ENCODE data around the gene KDM7A. TPM values are rescaled to one million over a fixed set of nuclear protein-coding genes. Genes with fewer than 3 reads are reported as not detected.

Gene KDM7A
- total RNA-seq, 1 experiment from 2014 or later = 1.5 TPM

DNA sequence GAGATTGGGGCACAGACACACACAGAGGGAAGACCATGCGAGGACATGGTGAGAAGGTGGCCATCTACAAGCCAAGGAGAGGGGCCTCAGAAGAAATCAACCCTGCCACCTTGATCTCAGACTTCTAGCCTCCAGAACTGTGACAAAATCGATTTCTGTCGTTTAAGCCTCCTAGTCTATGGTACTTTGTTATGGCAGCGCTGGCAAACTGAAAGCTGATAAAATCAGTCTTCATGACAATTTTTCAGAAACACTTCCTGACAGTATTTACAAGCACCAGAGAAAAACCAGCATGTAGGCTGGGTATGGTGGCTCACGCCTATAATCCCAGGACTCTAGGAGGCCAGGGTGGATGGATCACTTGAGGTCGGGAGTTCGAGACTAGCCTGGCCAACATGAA lies 118.3 kb downstream of the KDM7A start:
- ChIA-PET CTCF (interaction anchor here (0.5 kb wide), 2 partner anchors 258 to 411 kb away, joined by 3 to 4 read pairs; no protein-coding TSS in a partner anchor), POLR2A (ENCODE audit: unreplicated experiment) (interaction anchor here (0.6 kb wide), 1 partner anchor 119 kb away, joined by 10 read pairs; no protein-coding TSS in a partner anchor)
- Histone ChIP-seq H3K9me2 (ENCODE audit: insufficient read depth) (no peaks in the 10 kb centered on the region), H3K27ac (no peak overlapping the region), H2AFZ (no peak overlapping the region), H3K4me2 (no peak overlapping the region), H3K27me3 (ENCODE audit: insufficient read depth, low read depth) (no peaks in the 10 kb centered on the region), H3K9me3 (ENCODE audit: insufficient read depth, low read depth) (no peaks in the 10 kb centered on the region), H3K79me2 (ENCODE audit: low read depth) (peaks cover 12% of the 10 kb centered on the region), H3K36me3 (ENCODE audit: low read depth) (no peaks in the 10 kb centered on the region), H3K4me3 (no peak overlapping the region), H3F3A (ENCODE audit: insufficient read depth, low read depth) (peaks cover 8% of the 10 kb centered on the region; the same call in 1 of the 2 replicates), H3K4me1 (replicated peaks; ENCODE audit: insufficient read depth) (peaks cover 37% of the 10 kb centered on the region), H4K20me1 (ENCODE audit: insufficient read depth) (no peaks in the 10 kb centered on the region)
- DNase-seq = no peak
- BruUV-seq (replicated peaks) = no TSS peak
- intact Hi-C loops (cut with micrococcal nuclease; ENCODE audit: unreplicated experiment) = no loop called here
- TF ChIP-seq EZH2 (IDR thresholded peaks at IDR 0.05; ENCODE audit: low read depth) = no peak
- TF ChIP-seq, protein P1, sequence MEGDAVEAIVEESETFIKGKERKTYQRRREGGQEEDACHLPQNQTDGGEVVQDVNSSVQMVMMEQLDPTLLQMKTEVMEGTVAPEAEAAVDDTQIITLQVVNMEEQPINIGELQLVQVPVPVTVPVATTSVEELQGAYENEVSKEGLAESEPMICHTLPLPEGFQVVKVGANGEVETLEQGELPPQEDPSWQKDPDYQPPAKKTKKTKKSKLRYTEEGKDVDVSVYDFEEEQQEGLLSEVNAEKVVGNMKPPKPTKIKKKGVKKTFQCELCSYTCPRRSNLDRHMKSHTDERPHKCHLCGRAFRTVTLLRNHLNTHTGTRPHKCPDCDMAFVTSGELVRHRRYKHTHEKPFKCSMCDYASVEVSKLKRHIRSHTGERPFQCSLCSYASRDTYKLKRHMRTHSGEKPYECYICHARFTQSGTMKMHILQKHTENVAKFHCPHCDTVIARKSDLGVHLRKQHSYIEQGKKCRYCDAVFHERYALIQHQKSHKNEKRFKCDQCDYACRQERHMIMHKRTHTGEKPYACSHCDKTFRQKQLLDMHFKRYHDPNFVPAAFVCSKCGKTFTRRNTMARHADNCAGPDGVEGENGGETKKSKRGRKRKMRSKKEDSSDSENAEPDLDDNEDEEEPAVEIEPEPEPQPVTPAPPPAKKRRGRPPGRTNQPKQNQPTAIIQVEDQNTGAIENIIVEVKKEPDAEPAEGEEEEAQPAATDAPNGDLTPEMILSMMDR (conservative IDR thresholded peaks at IDR 0.05) = no peak

DNA sequence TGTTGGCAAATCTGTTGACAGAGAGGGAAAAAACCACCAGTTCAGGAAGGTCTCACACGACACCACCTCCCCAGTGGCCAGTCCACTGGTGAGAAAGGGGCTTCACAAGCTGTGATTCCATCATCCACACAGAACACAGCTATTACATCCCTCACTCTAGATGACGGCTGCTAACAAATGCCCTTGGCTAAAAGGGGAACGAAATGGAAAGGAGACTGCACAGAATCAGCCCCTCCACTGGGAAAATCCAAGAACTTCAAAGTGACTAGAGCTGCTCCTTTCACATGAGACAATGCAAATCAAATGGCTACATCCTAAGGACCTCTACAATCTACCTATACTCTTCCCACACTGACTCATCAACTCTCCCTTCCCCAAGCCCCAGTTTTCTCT lies 119.6 kb downstream of the KDM7A start:
- Histone ChIP-seq H2AFZ (no peak overlapping the region), H3K79me2 (ENCODE audit: low read depth) (peaks cover 12% of the 10 kb centered on the region), H3K4me2 (no peak overlapping the region), H3K4me3 (no peak overlapping the region), H3K27ac (no peak overlapping the region), H3K4me1 (replicated peaks; ENCODE audit: insufficient read depth) (peaks cover 36% of the 10 kb centered on the region), H3K9me3 (ENCODE audit: insufficient read depth, low read depth) (no peaks in the 10 kb centered on the region), H3K27me3 (ENCODE audit: insufficient read depth, low read depth) (no peaks in the 10 kb centered on the region), H4K20me1 (ENCODE audit: insufficient read depth) (no peaks in the 10 kb centered on the region), H3K36me3 (ENCODE audit: low read depth) (no peaks in the 10 kb centered on the region), H3K9me2 (ENCODE audit: insufficient read depth) (no peaks in the 10 kb centered on the region), H3F3A (ENCODE audit: insufficient read depth, low read depth) (peaks cover 8% of the 10 kb centered on the region; the same call in 1 of the 2 replicates)
- intact Hi-C loops (cut with micrococcal nuclease; ENCODE audit: unreplicated experiment) = no loop called here
- ChIA-PET CTCF (no interaction called here), POLR2A (ENCODE audit: unreplicated experiment) (no interaction called here)
- no peak for TF ChIP-seq EZH2 (IDR thresholded peaks at IDR 0.05; ENCODE audit: low read depth)
- TF ChIP-seq, protein P1 (conservative IDR thresholded peaks at IDR 0.05) = no peak
- DNase-seq = no peak
- BruUV-seq (replicated peaks) = no TSS peak

DNA sequence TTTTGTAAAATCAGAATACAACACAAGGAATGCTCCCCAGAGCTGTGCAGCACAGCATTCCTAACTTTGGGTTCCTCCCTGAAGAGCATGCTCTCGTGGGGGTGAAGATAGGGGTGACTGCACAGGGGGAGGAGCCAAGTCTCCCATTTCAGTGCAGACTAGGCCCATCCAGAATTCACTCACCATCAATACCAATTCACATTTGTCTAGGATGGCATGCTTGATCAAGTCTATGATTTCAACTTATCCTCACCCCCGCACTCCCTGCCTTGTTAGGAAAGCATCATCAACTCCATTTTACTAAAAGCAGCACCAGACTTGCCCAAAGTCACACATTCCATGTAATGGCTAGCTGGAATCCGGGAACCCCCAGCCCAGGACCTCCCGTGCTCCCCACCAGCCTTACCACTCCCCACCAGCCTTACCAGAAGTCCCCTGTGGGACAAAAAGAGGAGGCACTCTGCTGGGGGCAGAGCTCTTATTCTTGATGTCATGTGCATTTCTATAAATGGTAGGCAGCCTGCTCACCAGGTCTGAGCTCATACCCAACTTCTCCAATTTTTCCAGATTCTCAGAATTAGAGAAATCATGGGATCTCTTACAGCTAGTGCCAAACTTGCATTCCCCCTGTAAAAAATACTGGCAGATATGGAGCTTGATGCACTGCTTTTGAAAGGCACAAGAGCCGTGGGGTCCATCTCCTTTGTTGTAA lies 120.2 kb downstream of the KDM7A start:
- H3K9me2 ChIP-seq (ENCODE audit: insufficient read depth) = no peaks in the 10 kb centered on the region
- H3K36me3 ChIP-seq (ENCODE audit: low read depth) = no peaks in the 10 kb centered on the region
- no peak overlapping the region for H2AFZ ChIP-seq
- H4K20me1 ChIP-seq (ENCODE audit: insufficient read depth) = no peaks in the 10 kb centered on the region
- BruUV-seq (replicated peaks) = no TSS peak
- no peak overlapping the region for H3K4me3 ChIP-seq
- POLR2A ChIA-PET (ENCODE audit: unreplicated experiment) = no interaction called here
- H3K27me3 ChIP-seq (ENCODE audit: insufficient read depth, low read depth) = no peaks in the 10 kb centered on the region
- no peak overlapping the region for H3K4me2 ChIP-seq
- intact Hi-C loops (cut with micrococcal nuclease; ENCODE audit: unreplicated experiment) = no loop called here
- H3K9me3 ChIP-seq (ENCODE audit: insufficient read depth, low read depth) = no peaks in the 10 kb centered on the region
- H3K79me2 ChIP-seq (ENCODE audit: low read depth) = peaks cover 12% of the 10 kb centered on the region
- H3K4me1 ChIP-seq (replicated peaks; ENCODE audit: insufficient read depth) = peaks cover 31% of the 10 kb centered on the region
- TF ChIP-seq EZH2 (IDR thresholded peaks at IDR 0.05; ENCODE audit: low read depth) = no peak
- TF ChIP-seq, protein P1 (conservative IDR thresholded peaks at IDR 0.05) = no peak
- peaks cover 8% of the 10 kb centered on the region; the same call in 1 of the 2 replicates for H3F3A ChIP-seq (ENCODE audit: insufficient read depth, low read depth)
- CTCF ChIA-PET = no interaction called here
- DNase-seq = no peak
- no peak overlapping the region for H3K27ac ChIP-seq

Measured in PC-9 (cell line).